ENCODE data around the gene SPSB3. TPM values are rescaled to one million over a fixed set of nuclear protein-coding genes. Genes with fewer than 3 reads are reported as not detected.
A peak's percentile ranks its signal among the peaks of the same experiment; 100 is the strongest.

SPSB3 gene
- total RNA-seq, 4 donors from 2014 or later, result 86.2 to 161 (median 88.3) TPM

- peak overlapping the region in 2 of 4 donors; percentile 93 to 99 for H3K27ac ChIP-seq
- no peaks in the 10 kb centered on the region for H3K9me3 ChIP-seq
- in situ Hi-C loops (cut with MboI; ENCODE audit: low sequenced_read_pairs in 4 of 4), result no loop called here
- H3K36me3 ChIP-seq, result peaks cover 0 to 30% of the 10 kb centered on the region in 2 donors
- H3K27me3 ChIP-seq, result no peaks in the 10 kb centered on the region
- no peak overlapping the region for H3K4me3 ChIP-seq
- TF ChIP-seq, protein P1, sequence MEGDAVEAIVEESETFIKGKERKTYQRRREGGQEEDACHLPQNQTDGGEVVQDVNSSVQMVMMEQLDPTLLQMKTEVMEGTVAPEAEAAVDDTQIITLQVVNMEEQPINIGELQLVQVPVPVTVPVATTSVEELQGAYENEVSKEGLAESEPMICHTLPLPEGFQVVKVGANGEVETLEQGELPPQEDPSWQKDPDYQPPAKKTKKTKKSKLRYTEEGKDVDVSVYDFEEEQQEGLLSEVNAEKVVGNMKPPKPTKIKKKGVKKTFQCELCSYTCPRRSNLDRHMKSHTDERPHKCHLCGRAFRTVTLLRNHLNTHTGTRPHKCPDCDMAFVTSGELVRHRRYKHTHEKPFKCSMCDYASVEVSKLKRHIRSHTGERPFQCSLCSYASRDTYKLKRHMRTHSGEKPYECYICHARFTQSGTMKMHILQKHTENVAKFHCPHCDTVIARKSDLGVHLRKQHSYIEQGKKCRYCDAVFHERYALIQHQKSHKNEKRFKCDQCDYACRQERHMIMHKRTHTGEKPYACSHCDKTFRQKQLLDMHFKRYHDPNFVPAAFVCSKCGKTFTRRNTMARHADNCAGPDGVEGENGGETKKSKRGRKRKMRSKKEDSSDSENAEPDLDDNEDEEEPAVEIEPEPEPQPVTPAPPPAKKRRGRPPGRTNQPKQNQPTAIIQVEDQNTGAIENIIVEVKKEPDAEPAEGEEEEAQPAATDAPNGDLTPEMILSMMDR (IDR thresholded peaks at IDR 0.05 in 4 of 5, conservative IDR thresholded peaks at IDR 0.05 in 1 of 5), result no peak
- no peak for TF ChIP-seq POLR2A (IDR thresholded peaks at IDR 0.05)
- ATAC-seq (no peak), DNase-seq (no peak)
- peaks cover 22 to 46% of the 10 kb centered on the region in 2 donors for H3K4me1 ChIP-seq
- intact Hi-C loops (cut with DNase I; ENCODE audit: low total_unique reads), result loop anchor here (10.0 kb wide), 1 partner anchor 440 kb away; the partner anchor contains the start of genes BRICD5 and PGP
Observed at GRCh38 chr16:1775006-1775845, 7.1 kb downstream of the SPSB3 start.

DNA sequence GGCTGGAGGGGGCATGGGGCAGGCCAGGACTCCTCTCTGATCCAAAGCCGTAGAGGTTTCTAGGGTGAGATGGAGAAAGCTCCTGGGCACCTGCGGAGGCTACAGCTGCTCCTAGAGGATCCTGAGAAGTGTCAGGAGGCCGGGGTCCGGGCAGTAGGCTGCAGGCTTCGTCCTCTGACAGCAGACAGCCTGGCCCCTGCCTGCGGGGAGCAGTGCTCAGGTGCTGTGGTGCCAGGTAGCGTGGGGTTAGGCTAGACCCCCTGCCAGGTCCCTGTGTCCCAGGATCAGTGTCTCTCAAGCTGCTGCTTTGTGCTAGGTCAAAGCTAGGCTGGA, 8.0 kb downstream of the SPSB3 start:
- ATAC-seq (no peak), DNase-seq (no peak)
- in situ Hi-C loops (cut with MboI; ENCODE audit: low sequenced_read_pairs in 4 of 4) (no loop called here), intact Hi-C loops (cut with DNase I; ENCODE audit: low total_unique reads) (loop anchor here (10.0 kb wide), 1 partner anchor 440 kb away; the partner anchor contains the start of genes BRICD5 and PGP)
- H3K4me1 ChIP-seq, result peaks cover 24 to 43% of the 10 kb centered on the region in 2 donors
- H3K9me3 ChIP-seq, result no peaks in the 10 kb centered on the region
- H3K4me3 ChIP-seq, result peak overlapping the region in 3 of 4 donors; percentile 77 to 99 (median 81)
- TF ChIP-seq, protein P1 (IDR thresholded peaks at IDR 0.05 in 4 of 5, conservative IDR thresholded peaks at IDR 0.05 in 1 of 5), result no peak
- no peak for TF ChIP-seq POLR2A (IDR thresholded peaks at IDR 0.05)
- peaks cover 0 to 24% of the 10 kb centered on the region in 2 donors for H3K36me3 ChIP-seq
- H3K27ac ChIP-seq, result peak overlapping the region; percentile 77 to 99 (median 94)
- no peaks in the 10 kb centered on the region for H3K27me3 ChIP-seq

DNA sequence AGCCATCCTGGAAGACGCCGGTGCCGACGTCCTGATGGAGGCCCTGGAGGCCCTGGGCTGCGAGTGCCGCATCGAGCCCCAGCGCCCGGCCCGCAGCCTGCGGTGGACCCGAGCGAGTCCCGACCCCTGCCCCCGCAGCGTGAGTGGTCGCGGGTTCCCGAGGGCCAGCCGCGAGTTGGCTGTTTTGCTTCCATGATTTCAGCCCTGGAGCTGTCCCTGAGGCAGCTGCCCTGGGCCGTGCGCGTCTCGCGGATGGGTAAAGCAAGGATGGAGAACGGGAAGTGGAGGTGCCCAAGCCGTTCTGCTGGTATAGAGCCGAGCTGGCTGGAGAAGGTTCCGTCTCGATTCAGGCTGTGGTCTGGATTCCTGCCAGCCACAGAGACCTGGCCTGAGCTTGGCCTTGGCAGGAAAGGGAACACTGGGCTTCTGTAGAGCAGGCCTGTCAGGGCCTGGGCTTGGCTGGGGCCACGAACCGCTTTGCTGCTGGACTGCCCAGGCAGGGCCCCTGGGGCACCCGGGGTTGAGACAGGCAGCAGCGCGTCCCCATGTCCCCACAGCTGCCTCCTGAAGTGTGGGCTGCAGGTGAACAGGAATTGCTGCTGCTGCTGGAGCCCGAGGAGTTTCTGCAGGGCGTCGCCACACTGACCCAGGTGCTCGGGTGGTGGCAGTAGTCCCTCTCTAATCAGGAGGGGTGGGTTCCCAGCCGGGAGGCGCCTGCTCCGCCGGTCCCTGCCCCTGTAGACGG, 8.5 kb downstream of the SPSB3 start:
- H3K36me3 ChIP-seq, result peaks cover 0 to 24% of the 10 kb centered on the region in 2 donors
- peak overlapping the region; percentile 77 to 99 (median 94) for H3K27ac ChIP-seq
- H3K9me3 ChIP-seq, result no peaks in the 10 kb centered on the region
- no peaks in the 10 kb centered on the region for H3K27me3 ChIP-seq
- no peak for TF ChIP-seq POLR2A (IDR thresholded peaks at IDR 0.05)
- TF ChIP-seq, protein P1 (IDR thresholded peaks at IDR 0.05 in 4 of 5, conservative IDR thresholded peaks at IDR 0.05 in 1 of 5), result peak in 1 of 5 experiments; percentile 7
- ATAC-seq (peak; percentile 2 to 6), DNase-seq (peak in 1 of 2 donors; percentile 54)
- intact Hi-C loops (cut with DNase I; ENCODE audit: low total_unique reads), result loop anchor here (1.0 to 10.0 kb wide), 3 partner anchors 8 to 441 kb away; partner anchors contain the start of genes BRICD5, FAHD1, HAGH and NUBP2
- H3K4me3 ChIP-seq, result peak overlapping the region; percentile 70 to 99 (median 79)
- in situ Hi-C loops (cut with MboI; ENCODE audit: low sequenced_read_pairs in 4 of 4), result no loop called here
- H3K4me1 ChIP-seq, result peaks cover 24 to 41% of the 10 kb centered on the region in 2 donors

DNA sequence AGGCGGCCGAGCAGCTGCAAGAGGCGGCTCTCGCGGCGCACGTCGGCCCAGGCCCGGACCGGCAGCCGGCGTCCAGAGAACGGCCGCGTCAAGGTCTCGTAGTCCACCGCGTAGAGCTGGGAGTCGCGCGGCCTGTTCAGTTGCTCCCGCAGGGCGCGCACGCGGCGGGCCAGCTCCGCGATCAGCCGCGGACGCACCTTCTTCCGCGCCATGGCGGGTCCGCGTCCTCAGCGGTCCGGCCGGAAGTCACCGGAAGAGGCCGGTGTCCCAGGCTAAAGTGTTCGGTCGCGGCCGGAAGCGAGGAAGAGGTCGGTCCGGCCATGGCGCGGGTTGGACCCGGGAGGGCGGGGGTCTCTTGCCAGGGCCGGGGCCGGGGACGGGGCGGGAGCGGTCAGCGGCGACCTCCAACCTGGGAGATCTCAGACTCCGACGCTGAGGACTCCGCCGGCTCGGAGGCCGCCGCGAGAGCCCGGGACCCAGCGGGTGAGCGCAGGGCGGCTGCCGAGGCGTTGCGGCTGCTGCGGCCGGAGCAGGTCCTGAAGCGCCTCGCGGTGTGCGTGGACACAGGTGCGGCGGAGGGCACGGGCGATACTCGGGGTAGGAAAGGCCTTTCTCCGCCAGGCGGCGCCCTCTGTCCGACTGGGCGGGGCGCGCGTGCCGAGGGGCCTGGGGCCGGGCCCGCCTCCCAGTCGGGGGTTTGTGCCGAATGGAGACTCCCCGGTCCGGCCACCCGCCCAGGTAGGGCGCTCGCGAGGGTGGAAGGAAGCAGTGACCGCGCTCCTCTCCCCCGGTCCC, 9.3 kb downstream of the SPSB3 start, which contains the start of gene MRPS34:
TSS of gene MRPS34 (minus strand) at position 227 of the 795 bp plus-strand sequence. CDS start at position 212, 15 bp downstream.
- DNase-seq (peak; percentile 69 to 71), ATAC-seq (peak; percentile 75 to 77)
- Histone ChIP-seq H3K4me1 (peaks cover 24 to 41% of the 10 kb centered on the region in 2 donors), H3K27me3 (no peaks in the 10 kb centered on the region), H3K4me3 (peak within 1 kb of the TSS; percentile 70 to 99 (median 79)), H3K9me3 (no peaks in the 10 kb centered on the region), H3K27ac (peak within 1 kb of the TSS; percentile 77 to 99 (median 94)), H3K36me3 (peaks cover 0 to 29% of the 10 kb centered on the region in 2 donors)
- intact Hi-C loops (cut with DNase I; ENCODE audit: low total_unique reads), result loop anchor here (1.0 to 10.0 kb wide), 3 partner anchors 9 to 442 kb away; partner anchors contain the start of genes BRICD5, FAHD1, HAGH and NUBP2
- TF ChIP-seq, protein P1 (IDR thresholded peaks at IDR 0.05 in 4 of 5, conservative IDR thresholded peaks at IDR 0.05 in 1 of 5), result peak; percentile 65 to 89 (median 74)
- TF ChIP-seq POLR2A (IDR thresholded peaks at IDR 0.05), result peak; percentile 30 to 57
- in situ Hi-C loops (cut with MboI; ENCODE audit: low sequenced_read_pairs in 4 of 4), result no loop called here

All from gastrocnemius medialis (tissue), 4 donors.